OCI-LY7 (cell line): ENCODE results near the gene KCNMA1.

Source experiments
- CTCF ChIP-seq: fragments of 200-600 bp; sonication (generic); conservative IDR thresholded peaks from 2 replicates; pipeline ENCODE4 v1.5.1; 2014; ENCODE audit warnings: mild to moderate bottlenecking, antibody characterized with exemption, low read length, moderate library complexity, mixed read lengths
- EZH2phosphoT487 ChIP-seq: fragments of 200-600 bp; sonication (generic); IDR thresholded peaks from 2 replicates; pipeline ENCODE4 v1.6.1; 2018; ENCODE audit warnings: low read depth, borderline replicate concordance, mild to moderate bottlenecking, mixed run types, antibody characterized with exemption, low read length, moderate library complexity, mixed read lengths

GRCh38 chr10:77381750-77382149, 255.9 kb downstream of the KCNMA1 start:
- no peak for TF ChIP-seq EZH2phosphoT487
- no peak for TF ChIP-seq CTCF
